Small intestine (tissue), 7 donors: Measurements from ENCODE around the gene EEF1A2. TPM values are rescaled to one million over a fixed set of nuclear protein-coding genes. Genes with fewer than 3 reads are reported as not detected.
A peak's percentile ranks its signal among the peaks of the same experiment; 100 is the strongest.

Experiments
- DNase-seq, 2 donors: peaks; one replicate each; pipeline versions ENCODE4 v3.0.0 to v3.0.0-alpha.2; 2013
- FAIRE-seq: peaks from 2 replicates; lab custom pipeline; 2012; peaks lifted over from hg19 to GRCh38; lab: Jason Lieb, UNC
- H3K27ac ChIP-seq, 3 donors: one replicate each; pipeline ENCODE4 v1.5.1; 2013; ENCODE audit warnings: low read length in 2 of 3, mild to moderate bottlenecking in 2 of 3, control low read depth in 1 of 3, inconsistent platforms in 1 of 3, low read depth in 1 of 3, moderate library complexity in 1 of 3
- H3K27me3 ChIP-seq, 3 donors: one replicate each; pipeline ENCODE4 v1.6.1; 2013; ENCODE audit warnings: low read length in 3 of 3, inconsistent platforms in 1 of 3; ENCODE audit not compliant: control insufficient read depth in 3 of 3, insufficient read depth in 3 of 3
- H3K36me3 ChIP-seq, 3 donors: one replicate each; pipeline ENCODE4 v1.6.1; 2013; ENCODE audit warnings: low read length in 3 of 3, inconsistent platforms in 1 of 3, low read depth in 1 of 3, mild to moderate bottlenecking in 1 of 3, moderate library complexity in 1 of 3; ENCODE audit not compliant: control insufficient read depth in 3 of 3, insufficient read depth in 2 of 3
- H3K4me1 ChIP-seq, 3 donors: one replicate each; pipeline ENCODE4 v1.6.1; 2013; ENCODE audit warnings: low read length in 2 of 3, inconsistent platforms in 1 of 3, low read depth in 1 of 3, mild to moderate bottlenecking in 1 of 3, moderate library complexity in 1 of 3; ENCODE audit not compliant: control insufficient read depth in 3 of 3, insufficient read depth in 2 of 3
- H3K4me3 ChIP-seq, 3 donors: one replicate each; pipeline ENCODE4 v1.5.1; 2013; ENCODE audit warnings: low read length in 3 of 3, control low read depth in 1 of 3, inconsistent platforms in 1 of 3, low read depth in 1 of 3, mild to moderate bottlenecking in 1 of 3, moderate library complexity in 1 of 3
- H3K9me3 ChIP-seq, 2 donors: one replicate each; pipeline ENCODE4 v1.6.1; 2013; ENCODE audit warnings: low read depth in 1 of 2, low read length in 1 of 2; ENCODE audit not compliant: control insufficient read depth in 2 of 2, insufficient read depth in 1 of 2
- WGBS, 3 donors: extraction: QIAGEN DNeasy Blood & Tissue Kit; methylation state at CpG; one replicate each; pipeline ENCODE4 v1.1.7; 2013; 5-methylcytosine and 5-hydroxymethylcytosine counted together
- polyA plus RNA-seq, 4 donors: library from polyadenylated mRNA; stranded (reverse) in 3 of 4; unstranded in 1 of 4; fragments of 200-250 nt in 3 of 4; fragments of 120-200 nt in 1 of 4; gene quantifications; one replicate each; pipeline versions ENCODE4 v1.2.1 to v1.2.3, GENCODE V29; 2013
- donor health status: healthy with polysubstance abuse.
- donor health status: control.
- donor health status: control.
- donor health status: Bipolar disorder and iron deficiency.
- donor health status: healthy.

The EEF1A2 gene
- polyA plus RNA-seq, 4 donors, result 3.1 to 18.6 (median 9.7) TPM

- peaks cover 0 to 20% (median 0%) of the 10 kb centered on the region in 3 donors for H3K27me3 ChIP-seq
- 31 to 60% (median 36%) methylated on average over 10 to 23 of the region's 23 CpGs for WGBS, 3 donors
- peaks cover 0 to 14% (median 4%) of the 10 kb centered on the region in 3 donors for H3K4me1 ChIP-seq
- H3K27ac ChIP-seq, result peak overlapping the region in 2 of 3 donors; percentile 60 to 94
- peaks cover 0 to 25% (median 0%) of the 10 kb centered on the region in 3 donors for H3K36me3 ChIP-seq
- H3K4me3 ChIP-seq, result peak overlapping the region; percentile 79 to 86 (median 86)
- FAIRE-seq, result no peak
- peaks cover 0 to 15% of the 10 kb centered on the region in 2 donors for H3K9me3 ChIP-seq
- DNase-seq, result no peak
Observed at GRCh38 chr20:63521602-63522001, 22.7 kb upstream of the EEF1A2 start.

DNA sequence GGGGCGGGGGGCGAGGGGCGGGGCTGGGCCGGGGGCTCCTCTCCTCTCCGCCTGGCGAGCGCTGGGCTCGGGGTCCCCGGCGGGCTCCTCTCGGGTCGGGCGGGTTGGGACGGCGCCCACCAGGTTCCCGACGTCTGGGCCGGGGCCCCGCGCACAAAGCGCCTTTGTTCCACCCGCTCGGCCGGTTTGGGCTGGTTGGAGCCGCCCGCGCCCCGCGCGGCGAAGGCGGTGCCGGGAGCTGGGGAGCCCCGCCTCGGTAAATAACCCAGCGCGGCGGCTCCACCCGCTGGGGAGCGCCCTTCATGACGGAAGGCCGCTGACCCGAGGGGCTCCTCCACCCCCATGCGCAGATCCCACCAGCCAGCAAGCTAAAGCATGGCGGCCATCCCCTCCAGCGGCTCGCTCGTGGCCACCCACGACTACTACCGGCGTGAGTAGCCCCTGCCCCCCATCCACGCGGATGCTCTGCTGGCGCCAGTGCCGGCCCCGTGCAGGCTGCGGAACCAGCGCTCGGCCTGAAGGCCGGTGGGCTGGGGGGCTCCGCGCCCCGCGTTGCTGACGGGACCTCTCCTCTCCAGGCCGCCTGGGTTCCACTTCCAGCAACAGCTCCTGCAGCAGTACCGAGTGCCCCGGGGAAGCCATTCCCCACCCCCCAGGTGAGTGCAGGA, 22.2 kb upstream of the EEF1A2 start:
- peaks cover 0 to 15% of the 10 kb centered on the region in 2 donors for H3K9me3 ChIP-seq
- peaks cover 0 to 25% (median 0%) of the 10 kb centered on the region in 3 donors for H3K36me3 ChIP-seq
- H3K4me1 ChIP-seq, result peaks cover 0 to 14% (median 4%) of the 10 kb centered on the region in 3 donors
- WGBS, 3 donors, result 1% methylated on average over 39 to 68 of the region's 68 CpGs
- H3K27me3 ChIP-seq, result peaks cover 0 to 20% (median 0%) of the 10 kb centered on the region in 3 donors
- peak overlapping the region; percentile 79 to 86 (median 86) for H3K4me3 ChIP-seq
- peak overlapping the region; percentile 60 to 94 (median 62) for H3K27ac ChIP-seq
- FAIRE-seq (no peak), DNase-seq (peak; percentile 81 to 94)

DNA sequence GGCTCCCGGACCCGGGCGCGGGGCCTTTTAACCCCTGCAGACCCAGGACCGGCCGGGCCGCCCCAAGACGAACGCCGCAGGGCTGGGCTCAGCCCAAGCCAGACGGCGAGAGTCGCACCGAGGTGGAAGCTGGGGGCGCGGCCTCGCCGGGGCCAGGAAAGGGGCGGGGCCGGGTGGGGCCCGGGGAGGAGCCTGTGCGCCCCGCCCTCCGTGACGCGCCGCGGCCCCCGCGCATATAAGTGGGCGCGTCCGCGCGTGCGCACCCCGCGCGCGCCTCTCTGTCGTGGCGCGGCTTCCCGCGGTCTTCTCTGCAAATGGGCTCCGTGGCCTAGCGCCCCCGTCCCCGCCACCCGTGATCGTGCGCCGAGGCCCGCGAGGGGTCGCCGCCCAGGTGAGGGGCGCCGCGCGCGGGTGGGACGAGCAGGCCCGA, 21.6 kb upstream of the EEF1A2 start, which contains the start of gene PPDPF:
TSS of gene PPDPF (plus strand) at position 262 of the 430 bp plus-strand sequence. CDS start 544 bp downstream, outside the sequence.
- Histone ChIP-seq H3K36me3 (peaks cover 0 to 25% (median 0%) of the 10 kb centered on the region in 3 donors), H3K4me1 (peaks cover 0 to 14% (median 4%) of the 10 kb centered on the region in 3 donors), H3K4me3 (peak within 1 kb of the TSS; percentile 79 to 86 (median 86)), H3K9me3 (peaks cover 0 to 15% of the 10 kb centered on the region in 2 donors), H3K27ac (peak within 1 kb of the TSS; percentile 62 to 94 (median 75)), H3K27me3 (peaks cover 0 to 20% (median 0%) of the 10 kb centered on the region in 3 donors)
- DNase-seq (peak; percentile 84 to 91), FAIRE-seq (no peak)
- 0 to 1% (median 0%) methylated on average over 25 to 64 of the region's 64 CpGs for WGBS, 3 donors

DNA sequence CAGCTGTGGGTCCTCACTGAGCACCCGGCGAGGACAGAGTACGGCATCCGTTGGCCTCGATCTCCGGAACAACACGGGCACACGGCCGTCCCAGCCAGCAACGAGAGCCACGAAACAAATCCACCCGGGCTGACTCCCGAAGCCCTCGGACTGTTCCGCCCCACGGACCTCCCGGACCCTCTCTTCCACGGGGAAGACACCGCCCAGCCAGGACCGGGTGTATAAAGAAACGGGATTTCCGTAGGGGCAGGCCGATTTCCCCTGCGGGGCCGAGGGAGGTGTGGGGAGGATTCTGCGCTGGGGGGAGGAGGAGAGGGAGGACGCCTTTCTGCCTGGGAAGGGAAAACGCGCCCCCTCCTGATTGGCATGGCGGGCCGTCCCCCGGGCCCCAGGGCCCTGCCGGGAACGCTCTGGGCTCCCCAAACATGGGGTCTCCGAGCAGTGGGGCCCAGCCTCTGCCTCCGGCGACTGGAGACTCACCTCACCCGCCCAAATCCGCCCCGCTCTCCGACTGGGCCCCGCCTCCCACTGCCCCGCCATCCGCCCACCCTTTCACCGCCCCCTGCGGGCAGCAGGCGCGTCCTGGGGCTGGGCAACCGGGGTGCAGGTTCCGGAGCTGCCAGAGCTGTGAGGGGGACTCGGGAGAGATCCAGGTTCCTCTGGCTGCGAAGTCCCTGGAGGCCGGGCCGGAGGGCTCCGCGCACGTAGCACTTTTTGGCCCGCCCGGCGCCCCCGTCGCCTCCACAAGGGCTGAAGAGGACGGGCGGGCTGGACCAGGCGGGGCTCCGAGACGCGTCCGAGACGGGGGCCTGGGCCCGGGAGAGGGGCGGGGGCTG, 21.0 kb upstream of the EEF1A2 start:
- peaks cover 0 to 14% (median 4%) of the 10 kb centered on the region in 3 donors for H3K4me1 ChIP-seq
- H3K27ac ChIP-seq, result peak overlapping the region in 2 of 3 donors; percentile 38 to 75
- peaks cover 0 to 15% of the 10 kb centered on the region in 2 donors for H3K9me3 ChIP-seq
- H3K4me3 ChIP-seq, result peak overlapping the region; percentile 69 to 86 (median 79)
- 1 to 2% (median 1%) methylated on average over 54 to 72 of the region's 72 CpGs for WGBS, 3 donors
- peak in 1 of 2 donors; percentile 78 for DNase-seq
- no peak for FAIRE-seq
- H3K36me3 ChIP-seq, result peaks cover 0 to 25% (median 0%) of the 10 kb centered on the region in 3 donors
- H3K27me3 ChIP-seq, result peaks cover 0 to 20% (median 0%) of the 10 kb centered on the region in 3 donors

DNA sequence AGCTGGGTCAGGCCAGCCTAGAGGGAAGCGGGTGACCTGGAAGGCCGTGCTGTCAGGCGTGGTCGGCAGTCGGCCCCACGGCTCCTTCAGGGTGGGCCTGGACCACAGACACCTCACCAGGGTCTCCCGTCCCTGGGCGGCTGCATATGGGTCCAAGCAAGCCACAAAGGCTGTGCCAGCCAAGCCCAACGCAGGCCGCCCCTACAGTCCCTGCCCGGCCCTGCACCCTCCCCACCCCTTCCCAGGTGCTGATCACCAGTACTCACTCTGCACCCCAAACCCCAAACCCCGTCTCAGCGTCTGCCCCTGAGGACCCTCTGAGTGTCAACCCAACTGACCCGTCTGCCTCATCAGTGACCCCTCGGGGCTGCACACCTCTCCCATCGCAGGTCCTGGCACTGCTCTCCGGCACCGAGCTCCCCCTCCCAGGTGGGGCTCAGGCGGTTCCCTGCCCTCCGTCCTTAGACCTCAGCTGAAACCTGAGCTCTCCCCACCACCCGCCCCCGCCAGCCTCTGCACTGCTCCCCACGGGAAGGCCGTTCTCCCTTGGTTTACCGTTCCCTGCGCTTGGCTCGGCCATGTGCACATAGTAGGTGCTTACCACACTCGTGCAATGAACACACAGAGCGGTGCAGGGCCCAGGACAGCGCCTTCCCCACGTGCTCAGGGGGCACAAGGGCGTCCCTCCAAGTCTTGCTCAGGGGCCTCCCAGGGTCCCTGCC, 20.2 kb upstream of the EEF1A2 start:
- H3K4me3 ChIP-seq, result peak overlapping the region in 1 of 3 donors; percentile 79
- 59 to 76% (median 67%) methylated on average over 30 to 32 of the region's 32 CpGs for WGBS, 3 donors
- FAIRE-seq (no peak), DNase-seq (no peak)
- H3K27me3 ChIP-seq, result peaks cover 0 to 20% (median 0%) of the 10 kb centered on the region in 3 donors
- H3K4me1 ChIP-seq, result peaks cover 0 to 14% (median 4%) of the 10 kb centered on the region in 3 donors
- peaks cover 0 to 15% of the 10 kb centered on the region in 2 donors for H3K9me3 ChIP-seq
- H3K27ac ChIP-seq, result no peak overlapping the region
- H3K36me3 ChIP-seq, result peaks cover 0 to 25% (median 0%) of the 10 kb centered on the region in 3 donors

DNA sequence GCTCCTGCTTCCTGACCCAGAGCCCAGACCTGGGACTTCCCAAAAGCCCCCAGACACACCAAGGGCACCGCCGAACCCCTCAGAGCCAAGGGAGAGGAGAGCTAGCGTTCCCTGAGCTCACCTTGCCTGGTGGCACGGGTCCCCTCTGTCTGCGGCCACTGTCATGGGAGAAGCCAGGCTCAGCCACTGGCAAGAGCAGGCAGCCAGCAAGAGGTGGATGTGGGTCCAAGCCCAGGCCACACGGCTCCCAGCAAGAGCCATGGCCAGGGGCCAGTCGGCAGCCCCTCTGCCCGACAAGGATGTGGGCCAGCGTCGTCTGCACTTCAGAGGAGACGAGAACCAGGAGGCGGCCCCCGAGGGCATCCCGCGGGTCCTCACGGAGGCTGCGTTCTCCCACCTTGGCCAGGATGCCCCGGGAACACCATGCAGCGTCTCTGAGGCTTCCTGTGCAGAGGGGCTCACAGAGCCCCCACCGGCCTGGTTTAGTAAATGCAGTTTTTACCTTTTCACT, 19.5 kb upstream of the EEF1A2 start:
- Histone ChIP-seq H3K27me3 (peaks cover 0 to 20% (median 0%) of the 10 kb centered on the region in 3 donors), H3K4me1 (peaks cover 0 to 14% (median 4%) of the 10 kb centered on the region in 3 donors), H3K27ac (no peak overlapping the region), H3K4me3 (no peak overlapping the region), H3K36me3 (peaks cover 0 to 22% (median 0%) of the 10 kb centered on the region in 3 donors), H3K9me3 (peaks cover 0 to 9% of the 10 kb centered on the region in 2 donors)
- 81 to 85% (median 83%) methylated on average over 20 of the region's 20 CpGs for WGBS, 3 donors
- DNase-seq (no peak), FAIRE-seq (no peak)

DNA sequence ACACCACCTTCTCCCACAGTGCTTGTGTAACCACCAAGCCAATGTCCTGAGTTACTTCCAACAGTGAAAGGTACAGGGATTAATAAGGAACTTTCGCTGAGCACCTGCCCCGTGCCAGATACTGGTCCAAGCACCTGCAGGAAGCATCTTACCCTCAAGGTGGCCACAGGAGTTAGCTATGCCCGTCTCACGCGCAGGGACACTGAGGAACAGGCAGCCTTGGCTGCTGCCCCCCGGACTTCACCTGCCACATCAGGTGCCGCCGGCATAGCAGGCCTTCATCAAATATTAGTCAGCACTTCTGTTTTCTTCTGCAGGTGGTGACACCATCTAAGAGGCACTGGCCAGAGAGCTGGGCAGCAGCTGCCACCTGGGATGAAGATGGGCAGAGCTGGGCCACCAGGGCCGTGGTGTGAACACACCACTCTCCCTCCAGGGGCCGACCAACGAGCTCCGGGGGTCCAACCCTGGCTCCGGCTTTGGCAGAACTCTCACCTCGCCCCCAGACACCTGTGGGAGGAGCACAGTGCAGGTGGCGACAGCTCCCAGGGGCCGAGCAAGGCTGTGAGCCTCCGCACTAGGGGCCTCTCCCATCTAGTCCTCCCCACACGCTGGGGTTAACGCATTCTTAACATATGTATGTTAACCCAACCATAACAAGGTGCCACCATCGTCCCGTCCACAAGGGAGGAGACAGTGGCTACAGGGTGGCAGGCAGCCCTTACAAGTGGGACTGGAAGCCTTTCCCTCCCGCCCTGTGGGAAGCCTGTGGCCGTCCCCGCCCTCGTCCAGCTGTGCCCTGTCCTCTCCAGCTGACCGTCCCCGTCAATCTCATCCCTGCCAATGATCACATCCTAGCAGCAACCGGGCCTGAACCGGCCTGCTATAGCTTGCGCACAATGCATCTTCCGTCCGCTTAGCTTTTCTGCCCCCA, 18.8 kb upstream of the EEF1A2 start:
- Histone ChIP-seq H3K9me3 (peaks cover 0 to 4% of the 10 kb centered on the region in 2 donors), H3K27me3 (peaks cover 0 to 20% (median 0%) of the 10 kb centered on the region in 3 donors), H3K27ac (no peak overlapping the region), H3K36me3 (peaks cover 0 to 14% (median 0%) of the 10 kb centered on the region in 3 donors), H3K4me3 (no peak overlapping the region), H3K4me1 (peaks cover 0 to 13% (median 4%) of the 10 kb centered on the region in 3 donors)
- FAIRE-seq (no peak), DNase-seq (no peak)
- 74 to 90% (median 82%) methylated on average over 32 of the region's 32 CpGs for WGBS, 3 donors
